GM21619 (cell line): ENCODE measurements around the gene ELMO2.

Experiments
- ATAC-seq: cut with Tn5 transposase; IDR thresholded peaks from one replicate; pipeline ENCODE4 v1.9.1; 2021; ENCODE audit not compliant: unreplicated experiment

The ELMO2 gene

GRCh38 chr20:46367967-46368901 lies 38.2 kb downstream of the ELMO2 start:
- no peak for ATAC-seq

GRCh38 chr20:46367234-46367633 lies 39.2 kb downstream of the ELMO2 start:
- no peak for ATAC-seq

GRCh38 chr20:46366826-46367225 lies 39.6 kb downstream of the ELMO2 start:
- no peak for ATAC-seq

GRCh38 chr20:46365487-46366220 lies 40.8 kb downstream of the ELMO2 start:
- no peak for ATAC-seq

- ATAC-seq = no peak
Observed at GRCh38 chr20:46364670-46365486, 41.5 kb downstream of the ELMO2 start.

- peak; percentile 55 for ATAC-seq
Observed at GRCh38 chr20:46363874-46364669, 42.3 kb downstream of the ELMO2 start.

GRCh38 chr20:46362921-46363867 lies 43.2 kb downstream of the ELMO2 start:
- peak; percentile 10 for ATAC-seq

GRCh38 chr20:46361811-46362210 lies 44.6 kb downstream of the ELMO2 start:
- ATAC-seq = no peak

- ATAC-seq = no peak
Observed at GRCh38 chr20:46361381-46361780, 45.0 kb downstream of the ELMO2 start.

- peak; percentile 51 for ATAC-seq
Observed at GRCh38 chr20:46359233-46359751, 47.1 kb downstream of the ELMO2 start.

GRCh38 chr20:46358346-46359058 lies 47.9 kb downstream of the ELMO2 start:
- no peak for ATAC-seq

- ATAC-seq = no peak
Observed at GRCh38 chr20:46357030-46357514, 49.3 kb downstream of the ELMO2 start.

GRCh38 chr20:46356195-46357029 lies 50.0 kb downstream of the ELMO2 start:
- no peak for ATAC-seq

GRCh38 chr20:46355778-46356177 lies 50.6 kb downstream of the ELMO2 start:
- ATAC-seq = no peak

GRCh38 chr20:46354920-46355654 lies 51.3 kb downstream of the ELMO2 start:
- ATAC-seq = no peak

- ATAC-seq = no peak
Observed at GRCh38 chr20:46354207-46354555, 52.2 kb downstream of the ELMO2 start.
